ENCODE data around the gene TC2N.
"Not testable (repeated sequence)": the region's sequence is repeated elsewhere in the genome, so short reads cannot be mapped to it uniquely, and the experiment has no call there.

The TC2N gene

GRCh38 chr14:91817566-91818325, 49.6 kb downstream of the TC2N start:
- peak overlapping the region; percentile 46 for H3K27ac ChIP-seq (ENCODE audit: low read length)
- no peaks in the 10 kb centered on the region for H3K27me3 ChIP-seq (ENCODE audit: low read depth, low read length)
- TF ChIP-seq EZH2phosphoT487 (IDR thresholded peaks at IDR 0.05; ENCODE audit: low read depth) (no peak), CTCF (IDR thresholded peaks at IDR 0.05; ENCODE audit: low read depth, low read length) (no peak)
- H3K4me3 ChIP-seq (ENCODE audit: low read length), result peak overlapping the region; percentile 14
- H3K79me2 ChIP-seq (ENCODE audit: low read length), result no peaks in the 10 kb centered on the region
- peaks cover 11% of the 10 kb centered on the region for H3K9me3 ChIP-seq (ENCODE audit: insufficient read depth, low read length)
- H2AFZ ChIP-seq (ENCODE audit: low read depth, low read length), result no peak overlapping the region
- peaks cover 2% of the 10 kb centered on the region for H3K36me3 ChIP-seq (replicated peaks; ENCODE audit: low read depth, low read length)
- H3K4me2 ChIP-seq (ENCODE audit: low read length), result peak overlapping the region; percentile 45
- no peaks in the 10 kb centered on the region for H4K20me1 ChIP-seq (ENCODE audit: insufficient read depth, low read length)
- peaks cover 16% of the 10 kb centered on the region for H3K4me1 ChIP-seq (ENCODE audit: low read length)
- peak overlapping the region; percentile 30; the same call in 1 of the 2 replicates for H3K9ac ChIP-seq (ENCODE audit: low read length)

DNA sequence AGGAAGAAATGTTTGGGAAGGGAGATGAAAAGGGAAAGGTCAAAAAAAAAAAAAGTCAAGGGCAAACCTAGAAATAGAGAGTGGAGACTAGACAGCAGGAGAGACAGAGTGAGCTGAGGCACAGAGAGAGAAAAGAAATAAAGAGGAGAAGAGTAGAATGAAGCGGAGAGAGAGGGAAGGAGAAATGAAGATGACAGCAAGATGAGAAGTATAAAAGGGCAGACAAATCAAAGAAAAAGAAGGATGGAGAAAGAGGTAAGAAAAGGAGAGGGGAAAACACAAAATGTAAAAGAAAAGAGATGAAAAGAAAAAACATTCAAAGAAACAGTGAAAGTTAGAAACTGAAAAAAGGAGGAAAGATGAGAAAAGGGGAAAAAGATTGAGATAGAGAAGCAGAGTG, 53.0 kb downstream of the TC2N start:
- no peaks in the 10 kb centered on the region for H4K20me1 ChIP-seq (ENCODE audit: insufficient read depth, low read length)
- H3K27ac ChIP-seq (ENCODE audit: low read length), result no peak overlapping the region
- H3K36me3 ChIP-seq (replicated peaks; ENCODE audit: low read depth, low read length), result peaks cover 9% of the 10 kb centered on the region
- no peak overlapping the region for H3K9ac ChIP-seq (ENCODE audit: low read length)
- peaks cover 16% of the 10 kb centered on the region for H3K4me1 ChIP-seq (ENCODE audit: low read length)
- no peaks in the 10 kb centered on the region for H3K79me2 ChIP-seq (ENCODE audit: low read length)
- H2AFZ ChIP-seq (ENCODE audit: low read depth, low read length), result no peak overlapping the region
- TF ChIP-seq CTCF (IDR thresholded peaks at IDR 0.05; ENCODE audit: low read depth, low read length), result no peak
- no peak for TF ChIP-seq EZH2phosphoT487 (IDR thresholded peaks at IDR 0.05; ENCODE audit: low read depth)
- H3K4me3 ChIP-seq (ENCODE audit: low read length), result no peak overlapping the region
- H3K27me3 ChIP-seq (ENCODE audit: low read depth, low read length), result no peaks in the 10 kb centered on the region
- no peak overlapping the region for H3K4me2 ChIP-seq (ENCODE audit: low read length)
- H3K9me3 ChIP-seq (ENCODE audit: insufficient read depth, low read length), result peaks cover 18% of the 10 kb centered on the region

DNA sequence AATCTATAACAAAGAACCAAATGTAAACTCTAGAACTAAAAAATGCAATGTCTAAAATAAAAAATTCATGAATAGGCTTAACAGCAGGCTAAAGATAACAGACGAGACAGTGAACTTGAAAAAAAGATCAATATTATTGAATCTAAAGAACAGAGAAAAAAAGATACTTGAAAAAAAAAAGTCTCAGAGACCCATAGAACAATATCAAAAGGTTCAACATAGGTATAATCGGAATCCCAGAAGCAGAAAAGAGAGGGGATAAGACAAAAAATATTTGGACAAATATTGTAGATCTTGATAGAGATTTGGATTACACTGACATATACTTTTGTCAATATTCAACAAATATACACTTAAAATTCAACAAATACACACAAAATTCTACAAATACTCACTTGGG, 56.6 kb downstream of the TC2N start:
- Histone ChIP-seq H3K27ac (ENCODE audit: low read length) (no peak overlapping the region), H3K4me2 (ENCODE audit: low read length) (no peak overlapping the region), H3K4me3 (ENCODE audit: low read length) (no peak overlapping the region), H3K9ac (ENCODE audit: low read length) (no peak overlapping the region), H2AFZ (ENCODE audit: low read depth, low read length) (no peak overlapping the region), H3K4me1 (ENCODE audit: low read length) (no peaks in the 10 kb centered on the region), H3K9me3 (ENCODE audit: insufficient read depth, low read length) (peaks cover 23% of the 10 kb centered on the region; the same call in 1 of the 2 replicates), H3K79me2 (ENCODE audit: low read length) (no peaks in the 10 kb centered on the region), H4K20me1 (ENCODE audit: insufficient read depth, low read length) (no peaks in the 10 kb centered on the region), H3K36me3 (replicated peaks; ENCODE audit: low read depth, low read length) (peaks cover 7% of the 10 kb centered on the region), H3K27me3 (ENCODE audit: low read depth, low read length) (no peaks in the 10 kb centered on the region)
- TF ChIP-seq CTCF (IDR thresholded peaks at IDR 0.05; ENCODE audit: low read depth, low read length) (no peak), EZH2phosphoT487 (IDR thresholded peaks at IDR 0.05; ENCODE audit: low read depth) (no peak)

DNA sequence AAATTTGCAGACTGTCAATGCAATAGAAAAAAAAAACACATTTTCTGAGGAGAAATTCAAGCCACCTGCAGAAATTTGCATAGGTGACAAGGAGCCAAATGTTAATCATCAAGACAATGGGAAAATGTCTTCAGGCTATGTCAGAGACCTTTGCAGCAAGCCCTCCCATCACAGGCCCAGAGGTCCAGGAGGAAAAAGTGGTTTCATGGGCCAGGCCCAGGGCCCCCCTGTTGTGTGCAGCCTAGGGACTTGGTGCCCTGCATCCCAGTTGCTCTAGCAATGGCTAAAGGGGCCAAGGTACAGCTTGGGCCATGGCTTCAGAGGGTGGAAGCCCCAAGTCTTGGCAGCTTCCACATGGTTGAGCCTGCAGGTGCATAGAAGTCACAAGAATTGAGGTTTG, 60.6 kb downstream of the TC2N start:
- peaks cover 7% of the 10 kb centered on the region for H3K36me3 ChIP-seq (replicated peaks; ENCODE audit: low read depth, low read length)

GRCh38 chr14:91806094-91806493, 61.2 kb downstream of the TC2N start:
- H2AFZ ChIP-seq (ENCODE audit: low read depth, low read length); H3K27ac ChIP-seq (ENCODE audit: low read length); H3K9ac ChIP-seq (ENCODE audit: low read length); H3K4me3 ChIP-seq (ENCODE audit: low read length); H3K79me2 ChIP-seq (ENCODE audit: low read length); H3K36me3 ChIP-seq (replicated peaks; ENCODE audit: low read depth, low read length); H3K4me1 ChIP-seq (ENCODE audit: low read length); H3K27me3 ChIP-seq (ENCODE audit: low read depth, low read length); H3K4me2 ChIP-seq (ENCODE audit: low read length); H4K20me1 ChIP-seq (ENCODE audit: insufficient read depth, low read length): not testable (repeated sequence)
- peaks cover 22% of the 10 kb centered on the region; the same call in 1 of the 2 replicates for H3K9me3 ChIP-seq (ENCODE audit: insufficient read depth, low read length)

More for the DNA sequence above, 60.6 kb downstream of the TC2N start:
- H3K27ac ChIP-seq (ENCODE audit: low read length), result no peak overlapping the region
- H3K4me3 ChIP-seq (ENCODE audit: low read length), result no peak overlapping the region
- H4K20me1 ChIP-seq (ENCODE audit: insufficient read depth, low read length), result no peaks in the 10 kb centered on the region
- H3K79me2 ChIP-seq (ENCODE audit: low read length), result no peaks in the 10 kb centered on the region
- H3K9me3 ChIP-seq (ENCODE audit: insufficient read depth, low read length), result peaks cover 23% of the 10 kb centered on the region; the same call in 1 of the 2 replicates
- no peak overlapping the region for H3K4me2 ChIP-seq (ENCODE audit: low read length)
- TF ChIP-seq CTCF (IDR thresholded peaks at IDR 0.05; ENCODE audit: low read depth, low read length) (no peak), EZH2phosphoT487 (IDR thresholded peaks at IDR 0.05; ENCODE audit: low read depth) (no peak)
- no peaks in the 10 kb centered on the region for H3K27me3 ChIP-seq (ENCODE audit: low read depth, low read length)
- H3K4me1 ChIP-seq (ENCODE audit: low read length), result no peaks in the 10 kb centered on the region
- H2AFZ ChIP-seq (ENCODE audit: low read depth, low read length), result no peak overlapping the region
- no peak overlapping the region for H3K9ac ChIP-seq (ENCODE audit: low read length)

All from OCI-LY3 (cell line).